GM10248 (cell line): ENCODE measurements around the gene FDX1.
"Not testable (repeated sequence)": the region's sequence is repeated elsewhere in the genome, so short reads cannot be mapped to it uniquely, and the experiment has no call there.

Experiments
- CTCF ChIA-PET: fragments of 300-600 bp; sonication (Branson Sonifier 250); formaldehyde crosslinking; extraction: SDS; loops from one replicate; lab custom pipeline; 2021; ENCODE audit warnings: antibody characterized with exemption; lab: Yijun Ruan, JAX
- POLR2A ChIA-PET: fragments of 350-650 bp; sonication (Branson Sonifier 250); formaldehyde crosslinking; extraction: SDS; loops from one replicate; lab custom pipeline; 2020; ENCODE audit warnings: antibody characterized with exemption; lab: Yijun Ruan, JAX
- DNase-seq: peaks from one replicate; pipeline ENCODE4 v3.0.0; 2012; ENCODE audit errors: extremely low spot score
- CTCF ChIP-seq: IDR thresholded peaks from 2 replicates; pipeline ENCODE4 v1.5.1; 2012; ENCODE audit warnings: mild to moderate bottlenecking, low read depth; ENCODE audit errors: extremely low read depth, missing control alignments, control extremely low read depth

FDX1 gene

DNA sequence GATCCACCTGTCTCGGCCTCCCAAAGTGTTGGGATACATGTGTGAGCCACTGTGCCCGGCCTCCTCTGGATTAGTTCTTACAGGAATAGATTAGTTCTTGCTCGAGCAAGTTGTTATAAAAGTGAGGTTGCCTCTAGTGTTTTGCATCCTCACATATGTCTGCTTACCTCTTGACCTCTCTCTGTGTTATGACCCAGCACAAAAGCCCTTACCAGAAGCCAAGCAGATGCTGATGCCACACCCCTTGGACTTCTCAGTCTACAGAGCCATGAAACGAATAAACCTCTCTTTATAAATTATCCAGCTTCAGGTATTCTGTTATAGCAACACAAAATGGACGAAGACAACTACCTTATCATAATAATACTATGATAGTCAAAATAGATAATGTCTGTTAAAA, 22.4 kb upstream of the FDX1 start:
- POLR2A ChIA-PET = no interaction called here

DNA sequence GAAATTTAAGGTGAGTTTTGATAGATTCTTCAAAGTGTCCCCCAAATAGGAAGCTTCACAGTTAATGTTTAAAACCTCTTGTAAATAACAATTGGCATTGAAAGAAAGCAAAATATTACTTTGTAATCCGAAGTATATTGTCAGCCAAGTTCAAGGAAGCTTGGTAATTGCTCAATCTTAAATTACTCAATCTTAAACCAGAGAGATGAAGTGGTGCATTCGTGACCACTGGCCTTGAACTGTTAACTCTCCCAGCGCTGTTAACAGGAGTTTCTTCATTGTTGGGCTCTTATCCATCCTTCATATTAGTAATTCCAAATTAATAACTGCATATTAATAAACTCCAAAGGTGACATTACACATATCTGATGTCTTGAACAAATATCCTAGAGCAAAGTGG, 20.6 kb upstream of the FDX1 start:
- POLR2A ChIA-PET = no interaction called here
- DNase-seq = no peak
- CTCF ChIA-PET = interaction anchor here (1.2 to 1.7 kb wide), 2 partner anchors 32 to 34 kb away, joined by 4 read pairs; no protein-coding TSS in a partner anchor

More for the DNA sequence above, 22.4 kb upstream of the FDX1 start:
- no peak for DNase-seq
- TF ChIP-seq CTCF = no peak
- CTCF ChIA-PET = interaction anchor here (0.7 to 1.3 kb wide), 4 partner anchors 9 to 205 kb away, joined by 3 to 5 read pairs (median 4); partner anchors contain the start of gene FDX1

GRCh38 chr11:110410651-110411050, 19.1 kb upstream of the FDX1 start:
- TF ChIP-seq CTCF = no peak
- POLR2A ChIA-PET = no interaction called here
- DNase-seq = no peak
- CTCF ChIA-PET = no interaction called here

More for the DNA sequence above, 20.6 kb upstream of the FDX1 start:
- no peak for TF ChIP-seq CTCF

DNA sequence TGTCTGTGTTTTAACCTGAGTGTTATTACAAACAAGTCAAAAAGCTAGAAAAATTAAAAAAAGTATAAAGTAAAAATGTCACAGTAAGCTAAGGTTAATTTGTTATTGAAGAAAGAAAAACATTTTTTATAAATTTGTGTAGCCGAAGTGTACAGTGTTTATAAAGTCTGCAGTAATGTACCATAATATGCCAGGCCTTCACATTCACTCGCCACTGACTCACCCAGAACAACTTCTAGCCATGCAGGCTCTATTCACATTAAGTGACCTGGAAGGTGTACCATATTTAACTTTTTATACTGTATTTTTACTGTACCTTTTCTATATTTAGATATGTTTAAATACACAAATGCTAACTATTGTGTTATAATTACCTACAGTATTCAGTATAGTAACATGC, 14.7 kb upstream of the FDX1 start:
- CTCF ChIA-PET = interaction anchor here (0.8 to 2.7 kb wide), 7 partner anchors 9 to 36 kb away, joined by 3 to 11 read pairs (median 4); partner anchors contain the start of gene FDX1
- no peak for TF ChIP-seq CTCF
- DNase-seq = no peak
- POLR2A ChIA-PET = no interaction called here

- POLR2A ChIA-PET, DNase-seq: not testable (repeated sequence)
- CTCF ChIA-PET = interaction anchor here (2.0 kb wide), 1 partner anchor 11 kb away, joined by 10 read pairs; no protein-coding TSS in a partner anchor
These were observed 8.1 kb upstream of the FDX1 start for GRCh38 chr11:110421658-110422057.

DNA sequence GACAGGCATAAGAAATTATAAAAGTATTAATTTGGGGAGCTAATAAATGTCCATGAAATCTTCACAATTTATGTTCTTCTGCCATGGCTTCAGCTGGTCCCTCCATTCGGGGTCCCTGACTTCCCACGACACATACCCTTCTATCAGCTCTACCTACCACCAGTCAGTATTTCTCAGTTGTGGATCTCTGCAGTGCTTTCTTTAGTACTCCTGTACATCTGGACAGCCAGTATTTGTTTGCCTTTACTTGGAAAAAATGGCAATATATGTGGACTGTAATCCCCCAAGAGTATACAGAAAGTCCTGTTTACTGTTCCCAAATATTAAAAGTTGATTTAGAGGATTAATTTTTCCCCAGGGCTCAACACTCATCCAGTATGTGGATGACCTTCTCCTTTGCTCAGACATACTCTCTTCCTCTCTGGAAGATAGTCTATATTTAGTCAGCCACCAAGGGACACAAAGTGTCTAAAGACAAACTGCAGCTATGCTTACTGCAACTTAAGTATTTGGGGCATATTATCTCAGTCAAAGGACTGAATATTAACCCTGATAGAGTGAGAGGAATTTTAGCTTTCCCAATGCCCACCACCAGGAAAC, 7.3 kb upstream of the FDX1 start:
- ChIA-PET POLR2A (no interaction called here), CTCF (interaction anchor here (1.6 kb wide), 1 partner anchor 59 kb away, joined by 3 read pairs; no protein-coding TSS in a partner anchor)
- DNase-seq = no peak
- no peak for TF ChIP-seq CTCF

GRCh38 chr11:110424775-110425444, 4.8 kb upstream of the FDX1 start:
- no peak for TF ChIP-seq CTCF
- ChIA-PET CTCF (interaction anchor here (1.0 to 11.6 kb wide), 6 partner anchors 9 to 1021 kb away, joined by 3 to 115 read pairs (median 4); no protein-coding TSS in a partner anchor), POLR2A (no interaction called here)
- DNase-seq = no peak
